Activated CD8-positive, alpha-beta T cell treated with anti-CD3 and anti-CD28 coated beads for 36 hours (primary cell): ENCODE measurements around the gene CCNC. TPM values are rescaled to one million over a fixed set of nuclear protein-coding genes. Genes with fewer than 3 reads are reported as not detected.

Experiments
- ATAC-seq: fragments of 200-7000 bp; cut with Tn5 transposase; one replicate; pipeline ENCODE4 v1.10.0; 2021; ENCODE audit warnings: mild to moderate bottlenecking, moderate library complexity
- CTCF ChIA-PET: fragments of 350-600 bp; sonication (Branson Sonifier 250); formaldehyde crosslinking; loops from one replicate; lab custom pipeline; 2021; ENCODE audit warnings: antibody characterized with exemption; lab: Charles Lee
- POLR2A ChIA-PET: fragments of 350-600 bp; sonication (Branson Sonifier 250); formaldehyde crosslinking; loops from one replicate; lab custom pipeline; 2021; ENCODE audit warnings: antibody characterized with exemption; lab: Charles Lee
- DNase-seq: peaks from one replicate; pipeline ENCODE4 v3.0.0-alpha.2; 2020
- H3K27ac Mint-ChIP-seq: one replicate; pipeline ENCODE4 v1.8.0; 2021; ENCODE audit warnings: mild to moderate bottlenecking, mixed read lengths
- H3K27me3 Mint-ChIP-seq: one replicate; pipeline ENCODE4 v1.8.0; 2021; ENCODE audit warnings: mixed read lengths
- H3K36me3 Mint-ChIP-seq: one replicate; pipeline ENCODE4 v1.8.0; 2021; ENCODE audit warnings: low read depth, mixed read lengths
- H3K4me1 Mint-ChIP-seq: one replicate; pipeline ENCODE4 v1.8.0; 2021; ENCODE audit warnings: low read depth, mixed read lengths
- H3K4me3 Mint-ChIP-seq: one replicate; pipeline ENCODE4 v1.8.0; 2021; ENCODE audit warnings: mild to moderate bottlenecking, moderate library complexity, mixed read lengths
- H3K9me3 Mint-ChIP-seq: one replicate; pipeline ENCODE4 v1.8.0; 2021; ENCODE audit warnings: mixed read lengths
- CTCF ChIP-seq: fragments of 200-600 bp; IDR thresholded peaks from one replicate; pipeline ENCODE4 v1.8.0; 2022; ENCODE audit warnings: antibody characterized with exemption, mild to moderate bottlenecking
- intact Hi-C: fragments of 100-400 bp; cut with micrococcal nuclease; formaldehyde crosslinking; loops from one replicate; pipeline ENCODE4 v1.10.0; 2022
- total RNA-seq, 2 experiments: library from RNA; stranded (reverse); gene quantifications; one replicate each; pipeline ENCODE4 v1.2.3, GENCODE V29; 2021

The CCNC gene
- total RNA-seq, 2 experiments from 2014 or later, result 72.3 to 75.4 TPM

- no peak for ATAC-seq
- peaks cover 40% of the 10 kb centered on the region for H3K4me1 Mint-ChIP-seq
- TF ChIP-seq CTCF, result no peak
- no peak for DNase-seq
- no peaks in the 10 kb centered on the region for H3K9me3 Mint-ChIP-seq
- intact Hi-C loops, result no loop called here
- no peak overlapping the region for H3K4me3 Mint-ChIP-seq
- CTCF ChIA-PET, result no interaction called here
- H3K27me3 Mint-ChIP-seq, result no peaks in the 10 kb centered on the region
- H3K27ac Mint-ChIP-seq, result no peak overlapping the region
- POLR2A ChIA-PET, result interaction anchor here (0.9 kb wide), 1 partner anchor 25 kb away, joined by 3 read pairs; no protein-coding TSS in a partner anchor
- peaks cover 12% of the 10 kb centered on the region for H3K36me3 Mint-ChIP-seq
Observed at GRCh38 chr6:99563056-99563723, 5.3 kb downstream of the CCNC start.

- Mint-ChIP-seq H3K4me3 (no peak overlapping the region), H3K36me3 (peaks cover 29% of the 10 kb centered on the region), H3K27ac (no peak overlapping the region), H3K4me1 (peaks cover 28% of the 10 kb centered on the region), H3K27me3 (no peaks in the 10 kb centered on the region), H3K9me3 (peaks cover 2% of the 10 kb centered on the region)
- ATAC-seq (no peak), DNase-seq (no peak)
- intact Hi-C loops, result no loop called here
- CTCF ChIA-PET, result no interaction called here
- POLR2A ChIA-PET, result interaction anchor here (1.3 kb wide), 1 partner anchor 22 kb away, joined by 3 read pairs; no protein-coding TSS in a partner anchor
- TF ChIP-seq CTCF, result no peak
Observed at GRCh38 chr6:99560668-99561067, 7.8 kb downstream of the CCNC start.

GRCh38 chr6:99559057-99559456, 9.4 kb downstream of the CCNC start:
- H3K27ac Mint-ChIP-seq, result no peak overlapping the region
- ATAC-seq, result no peak
- intact Hi-C loops, result no loop called here

GRCh38 chr6:99553888-99554287, 14.6 kb downstream of the CCNC start:
- Mint-ChIP-seq H3K4me3 (no peak overlapping the region), H3K27ac (no peak overlapping the region), H3K36me3 (peaks cover 40% of the 10 kb centered on the region), H3K9me3 (peaks cover 2% of the 10 kb centered on the region), H3K27me3 (no peaks in the 10 kb centered on the region), H3K4me1 (peaks cover 4% of the 10 kb centered on the region)
- ChIA-PET POLR2A (no interaction called here), CTCF (no interaction called here)
- ATAC-seq, result no peak
- intact Hi-C loops, result no loop called here
- TF ChIP-seq CTCF, result no peak
- DNase-seq, result no peak

More at GRCh38 chr6:99559057-99559456, 9.4 kb downstream of the CCNC start:
- ChIA-PET POLR2A (interaction anchor here (1.3 to 1.4 kb wide), 2 partner anchors 14 to 21 kb away, joined by 3 read pairs; no protein-coding TSS in a partner anchor), CTCF (interaction anchor here (1.0 kb wide), 1 partner anchor 29 kb away, joined by 3 read pairs; no protein-coding TSS in a partner anchor)
- no peak for DNase-seq
- no peak for TF ChIP-seq CTCF
- no peak overlapping the region for H3K4me3 Mint-ChIP-seq
- peaks cover 16% of the 10 kb centered on the region for H3K4me1 Mint-ChIP-seq
- peaks cover 2% of the 10 kb centered on the region for H3K9me3 Mint-ChIP-seq
- no peaks in the 10 kb centered on the region for H3K27me3 Mint-ChIP-seq
- peaks cover 38% of the 10 kb centered on the region for H3K36me3 Mint-ChIP-seq

GRCh38 chr6:99550046-99550748, 18.3 kb downstream of the CCNC start:
- Mint-ChIP-seq H3K27ac (no peak overlapping the region), H3K4me1 (peaks cover 5% of the 10 kb centered on the region), H3K9me3 (no peaks in the 10 kb centered on the region), H3K36me3 (peaks cover 39% of the 10 kb centered on the region), H3K27me3 (no peaks in the 10 kb centered on the region), H3K4me3 (no peak overlapping the region)
- intact Hi-C loops, result no loop called here
- no peak for TF ChIP-seq CTCF
- ChIA-PET POLR2A (no interaction called here), CTCF (no interaction called here)
- no peak for ATAC-seq
- DNase-seq, result no peak
